ENCODE data around the gene C2orf69.

- TF ChIP-seq CTCF (IDR thresholded peaks at IDR 0.05): no peak
- TF ChIP-seq POLR2A (IDR thresholded peaks at IDR 0.05): no peak
These were observed 43.9 kb downstream of the C2orf69 start for GRCh38 chr2:199955007-199955338.
